Transverse colon (tissue), 4 donors: ENCODE data around the gene AQP5. TPM values are rescaled to one million over a fixed set of nuclear protein-coding genes. Genes with fewer than 3 reads are reported as not detected.

Experiments used
- DNase-seq: peaks from one replicate; pipeline ENCODE4 v3.0.0-alpha.2; 2019
- H3K27ac ChIP-seq, 4 donors: fragments of 200-600 bp; sonication (generic); 2 replicates each; pipeline ENCODE4 v1.5.1; 2016 to 2018; ENCODE audit warnings: inconsistent platforms in 4 of 4
- H3K27me3 ChIP-seq: fragments of 200-600 bp; sonication (generic); 2 replicates; pipeline ENCODE4 v1.5.1; 2017; ENCODE audit warnings: inconsistent platforms
- H3K36me3 ChIP-seq, 4 donors: fragments of 200-600 bp; sonication (generic); 2 replicates each; pipeline ENCODE4 v1.5.1; 2017 to 2019; ENCODE audit warnings: inconsistent platforms in 4 of 4
- H3K4me1 ChIP-seq, 4 donors: fragments of 200-600 bp; sonication (generic); 2 replicates each; pipeline ENCODE4 v1.5.1; 2017 to 2020; ENCODE audit warnings: inconsistent platforms in 4 of 4
- H3K4me3 ChIP-seq, 4 donors: fragments of 200-600 bp; sonication (generic); 1 replicate in 1 of 4; 2 replicates in 3 of 4; pipeline versions ENCODE4 v1.5.1 to v1.6.1; 2017 to 2019; ENCODE audit warnings: inconsistent platforms in 4 of 4
- H3K9me3 ChIP-seq, 2 donors: fragments of 200-600 bp; sonication (generic); 2 replicates each; pipeline ENCODE4 v1.5.1; 2017 to 2019; ENCODE audit warnings: inconsistent platforms in 2 of 2
- EP300 ChIP-seq: sonication (generic); formaldehyde crosslinking; IDR thresholded peaks from one replicate; pipeline ENCODE4 v1.6.1; 2017; ENCODE audit warnings: antibody characterized with exemption, low read depth
- POLR2A ChIP-seq: fragments of 450-650 bp; IDR thresholded peaks from one replicate; pipeline ENCODE4 v1.6.1; 2016; ENCODE audit warnings: antibody characterized with exemption, mild to moderate bottlenecking, moderate library complexity
- POLR2AphosphoS5 ChIP-seq, 3 donors: sonication (generic); formaldehyde crosslinking; IDR thresholded peaks; one replicate each; pipeline ENCODE4 v1.6.1; 2016; ENCODE audit warnings: antibody characterized with exemption in 3 of 3
- WGBS, 2 donors: methylation state at CpG; one replicate each; pipeline ENCODE4 v1.1.5; 2018; ENCODE audit warnings: low coverage in 1 of 2; 5-methylcytosine and 5-hydroxymethylcytosine counted together
- in situ Hi-C, 4 donors: fragments of 200-750 bp; cut with MboI; loops; one replicate each; pipeline versions ENCODE4 v1.15.0 to v1.15.1; 2017; ENCODE audit warnings: low sequenced_read_pairs in 3 of 4, low pct_ligation_motif_present in 1 of 4, low pct_unique_long_range_greater_than_20kb in 1 of 4
- intact Hi-C: fragments of 100-400 bp; cut with DNase I; formaldehyde crosslinking; loops from one replicate; pipeline ENCODE4 v1.15.1; 2023; ENCODE audit warnings: low total_unique reads
- total RNA-seq, 4 donors: library from RNA; depleted of rRNA; stranded (reverse); fragments of >200 nt; gene quantifications; one replicate each; pipeline ENCODE4 v1.1.0, GENCODE V29; 2016
- TF ChIP-seq, protein P1 (sequence below), 5 experiments: fragments of 200-600 bp in 3 of 5; fragments of 450-650 bp in 2 of 5; sonication (generic) in 3 of 5; IDR thresholded peaks; 1 replicate in 2 of 5; 2 replicates in 3 of 5; pipeline ENCODE4 v1.5.1; 2016 to 2017; ENCODE audit warnings: antibody characterized with exemption in 5 of 5, inconsistent platforms in 3 of 5, mild to moderate bottlenecking in 2 of 5, moderate library complexity in 1 of 5

AQP5 gene
- total RNA-seq, 4 donors from 2014 or later = not detected

DNA sequence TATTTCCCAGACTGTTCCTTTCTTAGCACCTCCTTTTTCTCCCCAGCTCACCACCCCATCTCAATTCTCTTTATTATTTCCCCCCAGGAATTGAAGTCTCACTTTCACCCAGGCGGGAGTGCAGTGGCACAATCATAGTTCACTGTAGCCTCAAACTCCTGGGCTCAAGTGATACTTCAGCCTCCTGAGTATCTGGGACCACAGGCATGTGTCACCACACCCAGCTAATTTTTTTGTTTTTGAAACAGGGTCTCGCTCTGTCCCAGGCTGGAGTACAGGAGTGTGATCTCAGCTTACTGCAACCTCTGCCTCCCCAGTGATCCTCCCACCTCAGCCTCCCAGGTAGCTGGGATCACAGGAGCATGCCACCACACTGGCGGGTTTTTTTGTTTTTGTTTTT lies 52.7 kb downstream of the AQP5 start:
- Histone ChIP-seq H3K27me3 (no peaks in the 10 kb centered on the region), H3K9me3 (no peaks in the 10 kb centered on the region), H3K27ac (no peak overlapping the region), H3K36me3 (peaks cover 0 to 3% (median 0%) of the 10 kb centered on the region in 4 donors), H3K4me1 (peaks cover 0 to 15% (median 0%) of the 10 kb centered on the region in 4 donors), H3K4me3 (no peak overlapping the region)
- intact Hi-C loops (no loop called here), in situ Hi-C loops (no loop called here)
- WGBS, 2 donors = 94% methylated on average over 3 of the region's 3 CpGs; no CpG with 5 or more reads in 1 of the 2 donors
- DNase-seq = no peak
- TF ChIP-seq, protein P1, sequence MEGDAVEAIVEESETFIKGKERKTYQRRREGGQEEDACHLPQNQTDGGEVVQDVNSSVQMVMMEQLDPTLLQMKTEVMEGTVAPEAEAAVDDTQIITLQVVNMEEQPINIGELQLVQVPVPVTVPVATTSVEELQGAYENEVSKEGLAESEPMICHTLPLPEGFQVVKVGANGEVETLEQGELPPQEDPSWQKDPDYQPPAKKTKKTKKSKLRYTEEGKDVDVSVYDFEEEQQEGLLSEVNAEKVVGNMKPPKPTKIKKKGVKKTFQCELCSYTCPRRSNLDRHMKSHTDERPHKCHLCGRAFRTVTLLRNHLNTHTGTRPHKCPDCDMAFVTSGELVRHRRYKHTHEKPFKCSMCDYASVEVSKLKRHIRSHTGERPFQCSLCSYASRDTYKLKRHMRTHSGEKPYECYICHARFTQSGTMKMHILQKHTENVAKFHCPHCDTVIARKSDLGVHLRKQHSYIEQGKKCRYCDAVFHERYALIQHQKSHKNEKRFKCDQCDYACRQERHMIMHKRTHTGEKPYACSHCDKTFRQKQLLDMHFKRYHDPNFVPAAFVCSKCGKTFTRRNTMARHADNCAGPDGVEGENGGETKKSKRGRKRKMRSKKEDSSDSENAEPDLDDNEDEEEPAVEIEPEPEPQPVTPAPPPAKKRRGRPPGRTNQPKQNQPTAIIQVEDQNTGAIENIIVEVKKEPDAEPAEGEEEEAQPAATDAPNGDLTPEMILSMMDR (IDR thresholded peaks at IDR 0.05) = no peak
- TF ChIP-seq EP300 (no peak), POLR2A (no peak), POLR2AphosphoS5 (IDR thresholded peaks at IDR 0.05) (no peak)

Other genes with a start within 250 kb of the AQP5 start
- gene TMBIM6, start 220.3 kb upstream of the AQP5 start, total RNA-seq = 100 to 1,000 TPM; 234 to 709 (median 558) TPM
- 1 to 10 TPM; 3.4 to 5.1 (median 4.2) TPM for gene NCKAP5L, start 133.5 kb upstream of the AQP5 start, total RNA-seq
- 1 to 10 TPM in 3 of 4 donors, under 1 TPM in 1; 0.20 to 2.4 (median 2.0) TPM for gene BCDIN3D, start 118.8 kb upstream of the AQP5 start, total RNA-seq
- gene FAIM2, start 58.0 kb upstream of the AQP5 start, total RNA-seq = 1 to 10 TPM; 1.5 to 2.8 (median 2.5) TPM
- gene AQP2, start 11.1 kb upstream of the AQP5 start, total RNA-seq = not detected
- under 1 TPM in 1 of 4 donors, not detected in 3; 0.41 TPM for gene AQP6, start 11.1 kb downstream of the AQP5 start, total RNA-seq
- gene RACGAP1, start 63.6 kb downstream of the AQP5 start, total RNA-seq = 10 to 100 TPM in 2 of 4 donors, 1 to 10 TPM in 2; 5.0 to 13.4 (median 9.3) TPM
- gene ASIC1, start 95.7 kb downstream of the AQP5 start, total RNA-seq = 1 to 10 TPM in 1 of 4 donors, under 1 TPM in 3; 0.75 to 3.0 (median 0.81) TPM
- gene SMARCD1, start 123.5 kb downstream of the AQP5 start, total RNA-seq = 10 to 100 TPM; 23.7 to 52.4 (median 40.4) TPM
- 10 to 100 TPM in 2 of 4 donors, 1 to 10 TPM in 1, not detected in 1; 9.2 to 22.1 (median 11.3) TPM for gene GPD1, start 142.1 kb downstream of the AQP5 start, total RNA-seq
- 100 to 1,000 TPM in 1 of 4 donors, 10 to 100 TPM in 3; 22.1 to 107 (median 62.0) TPM for gene COX14, start 150.4 kb downstream of the AQP5 start, total RNA-seq
- 10 to 100 TPM; 17.5 to 32.5 (median 21.0) TPM for gene CERS5, start 205.5 kb downstream of the AQP5 start, total RNA-seq